Activated CD8-positive, alpha-beta T cell treated with anti-CD3 and anti-CD28 coated beads for 36 hours (primary cell): ENCODE data around the gene NIPBL. TPM values are rescaled to one million over a fixed set of nuclear protein-coding genes. Genes with fewer than 3 reads are reported as not detected.
"Not testable (repeated sequence)": the region's sequence is repeated elsewhere in the genome, so short reads cannot be mapped to it uniquely, and the experiment has no call there.

Experiments used
- ATAC-seq: fragments of 200-7000 bp; cut with Tn5 transposase; one replicate; pipeline ENCODE4 v1.10.0; 2021; ENCODE audit warnings: mild to moderate bottlenecking, moderate library complexity
- CTCF ChIA-PET: fragments of 350-600 bp; sonication (Branson Sonifier 250); formaldehyde crosslinking; loops from one replicate; lab custom pipeline; 2021; ENCODE audit warnings: antibody characterized with exemption; lab: Charles Lee
- POLR2A ChIA-PET: fragments of 350-600 bp; sonication (Branson Sonifier 250); formaldehyde crosslinking; loops from one replicate; lab custom pipeline; 2021; ENCODE audit warnings: antibody characterized with exemption; lab: Charles Lee
- DNase-seq: peaks from one replicate; pipeline ENCODE4 v3.0.0-alpha.2; 2020
- H3K27ac Mint-ChIP-seq: one replicate; pipeline ENCODE4 v1.8.0; 2021; ENCODE audit warnings: mild to moderate bottlenecking, mixed read lengths
- H3K27me3 Mint-ChIP-seq: one replicate; pipeline ENCODE4 v1.8.0; 2021; ENCODE audit warnings: mixed read lengths
- H3K36me3 Mint-ChIP-seq: one replicate; pipeline ENCODE4 v1.8.0; 2021; ENCODE audit warnings: low read depth, mixed read lengths
- H3K4me1 Mint-ChIP-seq: one replicate; pipeline ENCODE4 v1.8.0; 2021; ENCODE audit warnings: low read depth, mixed read lengths
- H3K4me3 Mint-ChIP-seq: one replicate; pipeline ENCODE4 v1.8.0; 2021; ENCODE audit warnings: mild to moderate bottlenecking, moderate library complexity, mixed read lengths
- H3K9me3 Mint-ChIP-seq: one replicate; pipeline ENCODE4 v1.8.0; 2021; ENCODE audit warnings: mixed read lengths
- CTCF ChIP-seq: fragments of 200-600 bp; IDR thresholded peaks from one replicate; pipeline ENCODE4 v1.8.0; 2022; ENCODE audit warnings: antibody characterized with exemption, mild to moderate bottlenecking
- intact Hi-C: fragments of 100-400 bp; cut with micrococcal nuclease; formaldehyde crosslinking; loops from one replicate; pipeline ENCODE4 v1.10.0; 2022
- total RNA-seq, 2 experiments: library from RNA; stranded (reverse); gene quantifications; one replicate each; pipeline ENCODE4 v1.2.3, GENCODE V29; 2021

NIPBL gene
- total RNA-seq, 2 experiments from 2014 or later: 39.6 to 40.2 TPM

DNA sequence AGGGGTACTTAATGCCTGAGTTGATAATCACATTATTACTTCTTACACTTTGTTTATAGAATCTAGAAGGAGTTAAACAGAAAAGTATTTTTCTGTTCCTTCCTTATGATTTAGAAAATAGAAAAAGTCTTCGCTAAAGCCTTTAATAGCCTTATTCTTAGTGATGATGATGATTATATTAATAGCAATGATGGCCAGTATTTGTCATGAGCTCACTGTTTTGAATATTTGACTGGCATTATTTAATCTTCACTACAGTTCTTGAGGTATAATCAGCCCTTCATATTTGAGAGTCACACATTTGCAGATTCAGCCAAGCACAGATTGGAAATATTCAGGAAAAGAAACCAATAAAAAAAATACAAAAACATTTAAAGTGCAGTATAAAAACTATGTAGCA is 23.3 kb downstream of the NIPBL start:
- CTCF ChIA-PET: interaction anchor here (0.8 kb wide), 1 partner anchor 30 kb away, joined by 3 read pairs; no protein-coding TSS in a partner anchor
- H3K27ac Mint-ChIP-seq: no peak overlapping the region
- no peak overlapping the region for H3K4me3 Mint-ChIP-seq
- no peak for ATAC-seq
- H3K36me3 Mint-ChIP-seq: peaks cover 22% of the 10 kb centered on the region
- POLR2A ChIA-PET: no interaction called here
- H3K4me1 Mint-ChIP-seq: peaks cover 68% of the 10 kb centered on the region
- peaks cover 25% of the 10 kb centered on the region for H3K9me3 Mint-ChIP-seq
- intact Hi-C loops: no loop called here
- no peak for TF ChIP-seq CTCF
- no peaks in the 10 kb centered on the region for H3K27me3 Mint-ChIP-seq
- DNase-seq: no peak

DNA sequence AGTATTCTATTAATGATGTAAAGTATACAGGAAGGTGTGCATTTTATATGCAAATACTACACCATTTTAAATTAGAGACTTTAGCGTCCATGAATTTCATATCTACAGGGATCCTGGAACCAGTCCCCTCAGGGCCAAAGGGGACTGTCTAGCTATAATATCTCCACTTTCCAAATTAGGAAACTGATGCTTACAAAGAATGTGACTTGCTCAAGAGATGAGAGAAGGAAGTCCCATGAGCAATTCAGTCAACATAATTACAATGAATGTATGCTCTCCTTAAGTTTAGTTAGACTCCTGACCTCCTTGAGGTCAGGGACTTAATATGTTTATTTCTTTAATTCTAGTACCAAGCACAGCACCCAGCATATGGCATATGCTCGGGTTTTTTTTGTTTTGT is 23.7 kb downstream of the NIPBL start:
- Mint-ChIP-seq H3K4me3 (no peak overlapping the region), H3K4me1 (peaks cover 68% of the 10 kb centered on the region), H3K9me3 (peaks cover 27% of the 10 kb centered on the region), H3K36me3 (peaks cover 26% of the 10 kb centered on the region), H3K27me3 (no peaks in the 10 kb centered on the region), H3K27ac (no peak overlapping the region)
- ATAC-seq (no peak), DNase-seq (no peak)
- ChIA-PET POLR2A (interaction anchor here (1.3 kb wide), 1 partner anchor 24 kb away, joined by 3 read pairs; no protein-coding TSS in a partner anchor), CTCF (interaction anchor here (0.8 kb wide), 1 partner anchor 31 kb away, joined by 3 read pairs; no protein-coding TSS in a partner anchor)
- no peak for TF ChIP-seq CTCF
- intact Hi-C loops: no loop called here

DNA sequence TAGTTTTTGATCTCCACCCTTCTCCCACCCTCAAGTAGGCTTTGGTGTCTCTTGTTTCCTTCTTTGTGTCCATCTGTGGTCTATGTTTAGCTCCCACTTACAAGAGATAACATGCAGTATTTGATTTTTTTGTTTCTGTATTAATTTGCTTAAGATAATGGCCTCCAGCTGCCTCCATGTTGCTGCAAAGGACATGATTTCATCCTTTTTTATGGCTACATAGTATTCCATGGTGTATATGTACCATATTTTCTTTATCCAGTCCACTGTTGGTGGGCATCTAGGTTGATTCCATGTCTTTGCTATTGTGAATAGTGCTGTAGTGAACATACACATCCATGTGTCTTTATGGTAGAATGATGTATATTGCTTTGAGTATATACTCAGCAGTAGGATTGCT is 24.5 kb downstream of the NIPBL start:
- DNase-seq, ATAC-seq, H3K27ac Mint-ChIP-seq, CTCF ChIA-PET, intact Hi-C loops, H3K4me3 Mint-ChIP-seq, H3K27me3 Mint-ChIP-seq: not testable (repeated sequence)
- Mint-ChIP-seq H3K36me3 (peaks cover 26% of the 10 kb centered on the region), H3K9me3 (peaks cover 27% of the 10 kb centered on the region), H3K4me1 (peaks cover 61% of the 10 kb centered on the region)
- POLR2A ChIA-PET: interaction anchor here (1.3 kb wide), 1 partner anchor 23 kb away, joined by 3 read pairs; no protein-coding TSS in a partner anchor

- DNase-seq (no peak), ATAC-seq (no peak)
- intact Hi-C loops: no loop called here
- ChIA-PET CTCF (no interaction called here), POLR2A (interaction anchor here (0.9 kb wide), 1 partner anchor 26 kb away, joined by 3 read pairs; the partner anchor contains the start of gene NIPBL)
- no peak overlapping the region for H3K27ac Mint-ChIP-seq
- no peak for TF ChIP-seq CTCF
- peaks cover 28% of the 10 kb centered on the region for H3K9me3 Mint-ChIP-seq
- peaks cover 62% of the 10 kb centered on the region for H3K4me1 Mint-ChIP-seq
- no peak overlapping the region for H3K4me3 Mint-ChIP-seq
- H3K27me3 Mint-ChIP-seq: no peaks in the 10 kb centered on the region
- H3K36me3 Mint-ChIP-seq: peaks cover 26% of the 10 kb centered on the region
Observed at GRCh38 chr5:36901856-36902255, 25.3 kb downstream of the NIPBL start.

- ChIA-PET CTCF (no interaction called here), POLR2A (interaction anchor here (0.9 kb wide), 1 partner anchor 26 kb away, joined by 3 read pairs; the partner anchor contains the start of gene NIPBL)
- peaks cover 64% of the 10 kb centered on the region for H3K4me1 Mint-ChIP-seq
- no peak overlapping the region for H3K27ac Mint-ChIP-seq
- no peak overlapping the region for H3K4me3 Mint-ChIP-seq
- peaks cover 26% of the 10 kb centered on the region for H3K36me3 Mint-ChIP-seq
- H3K27me3 Mint-ChIP-seq: no peaks in the 10 kb centered on the region
- intact Hi-C loops: no loop called here
- peaks cover 28% of the 10 kb centered on the region for H3K9me3 Mint-ChIP-seq
- no peak for TF ChIP-seq CTCF
- DNase-seq (no peak), ATAC-seq (no peak)
Observed at GRCh38 chr5:36902353-36902752, 25.8 kb downstream of the NIPBL start.
